IMR-90 (cell line): ENCODE data around the gene KATNIP.

ENCODE experiments used
- BHLHE40 ChIP-seq: fragments of 150-350 bp; IDR thresholded peaks from 2 replicates; pipeline ENCODE4 v1.6.1; 2016; ENCODE audit warnings: mild to moderate bottlenecking, low read depth, low read length
- CEBPB ChIP-seq: IDR thresholded peaks from 2 replicates; pipeline ENCODE4 v1.6.1; 2012; ENCODE audit warnings: low read depth, low read length, improper control_type of control experiment
- CHD1 ChIP-seq: IDR thresholded peaks from 2 replicates; pipeline ENCODE4 v1.6.1; 2012; ENCODE audit warnings: low read depth, low read length, improper control_type of control experiment
- MAFK ChIP-seq: IDR thresholded peaks from 2 replicates; pipeline ENCODE4 v1.6.1; 2012; ENCODE audit warnings: low read depth, low read length, improper control_type of control experiment
- MAZ ChIP-seq: IDR thresholded peaks from 2 replicates; pipeline ENCODE4 v1.6.1; 2012; ENCODE audit warnings: low read depth, mild to moderate bottlenecking, low read length, improper control_type of control experiment, moderate library complexity, borderline replicate concordance
- MXI1 ChIP-seq: IDR thresholded peaks from 2 replicates; pipeline ENCODE4 v1.6.1; 2012; ENCODE audit warnings: low read depth, mild to moderate bottlenecking, low read length, moderate library complexity, borderline replicate concordance
- NFE2L2 ChIP-seq: fragments of 150-350 bp; IDR thresholded peaks from 2 replicates; pipeline ENCODE4 v1.6.1; 2016; ENCODE audit warnings: low read depth, mild to moderate bottlenecking, low read length
- POLR2A ChIP-seq: IDR thresholded peaks from 2 replicates; pipeline ENCODE4 v1.6.1; 2012; ENCODE audit warnings: mild to moderate bottlenecking, low read depth, low read length
- RAD21 ChIP-seq: IDR thresholded peaks from 2 replicates; pipeline ENCODE4 v1.6.1; 2012; ENCODE audit warnings: low read length, improper control_type of control experiment
- RCOR1 ChIP-seq: IDR thresholded peaks from 2 replicates; pipeline ENCODE4 v1.6.1; 2012; ENCODE audit warnings: mild to moderate bottlenecking, low read length, improper control_type of control experiment; ENCODE audit not compliant: insufficient replicate concordance
- RFX5 ChIP-seq: IDR thresholded peaks from 2 replicates; pipeline ENCODE4 v1.8.0; 2012; ENCODE audit warnings: low read depth, mild to moderate bottlenecking, low read length, moderate library complexity
- SMC3 ChIP-seq: fragments of 150-350 bp; IDR thresholded peaks from 2 replicates; pipeline ENCODE4 v1.6.1; 2016; ENCODE audit warnings: low read depth, mild to moderate bottlenecking, antibody characterized with exemption, low read length, moderate library complexity
- TF ChIP-seq, protein P1 (sequence below): conservative IDR thresholded peaks from 2 replicates; pipeline ENCODE4 v1.5.1; 2012; ENCODE audit warnings: mild to moderate bottlenecking, low read depth, low read length, improper control_type of control experiment
- TF ChIP-seq, protein P2 (sequence below): fragments of 150-350 bp; IDR thresholded peaks from 2 replicates; pipeline ENCODE4 v1.6.1; 2016; ENCODE audit warnings: low read depth, mild to moderate bottlenecking, low read length, moderate library complexity, borderline replicate concordance

- TF ChIP-seq POLR2A (no peak), MXI1 (no peak), MAZ (no peak), BHLHE40 (no peak), NFE2L2 (no peak), CEBPB (no peak), RAD21 (no peak), SMC3 (no peak), RFX5 (no peak), CHD1 (no peak), RCOR1 (no peak), MAFK (no peak)
- TF ChIP-seq, protein P1, sequence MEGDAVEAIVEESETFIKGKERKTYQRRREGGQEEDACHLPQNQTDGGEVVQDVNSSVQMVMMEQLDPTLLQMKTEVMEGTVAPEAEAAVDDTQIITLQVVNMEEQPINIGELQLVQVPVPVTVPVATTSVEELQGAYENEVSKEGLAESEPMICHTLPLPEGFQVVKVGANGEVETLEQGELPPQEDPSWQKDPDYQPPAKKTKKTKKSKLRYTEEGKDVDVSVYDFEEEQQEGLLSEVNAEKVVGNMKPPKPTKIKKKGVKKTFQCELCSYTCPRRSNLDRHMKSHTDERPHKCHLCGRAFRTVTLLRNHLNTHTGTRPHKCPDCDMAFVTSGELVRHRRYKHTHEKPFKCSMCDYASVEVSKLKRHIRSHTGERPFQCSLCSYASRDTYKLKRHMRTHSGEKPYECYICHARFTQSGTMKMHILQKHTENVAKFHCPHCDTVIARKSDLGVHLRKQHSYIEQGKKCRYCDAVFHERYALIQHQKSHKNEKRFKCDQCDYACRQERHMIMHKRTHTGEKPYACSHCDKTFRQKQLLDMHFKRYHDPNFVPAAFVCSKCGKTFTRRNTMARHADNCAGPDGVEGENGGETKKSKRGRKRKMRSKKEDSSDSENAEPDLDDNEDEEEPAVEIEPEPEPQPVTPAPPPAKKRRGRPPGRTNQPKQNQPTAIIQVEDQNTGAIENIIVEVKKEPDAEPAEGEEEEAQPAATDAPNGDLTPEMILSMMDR, result no peak
- TF ChIP-seq, protein P2, sequence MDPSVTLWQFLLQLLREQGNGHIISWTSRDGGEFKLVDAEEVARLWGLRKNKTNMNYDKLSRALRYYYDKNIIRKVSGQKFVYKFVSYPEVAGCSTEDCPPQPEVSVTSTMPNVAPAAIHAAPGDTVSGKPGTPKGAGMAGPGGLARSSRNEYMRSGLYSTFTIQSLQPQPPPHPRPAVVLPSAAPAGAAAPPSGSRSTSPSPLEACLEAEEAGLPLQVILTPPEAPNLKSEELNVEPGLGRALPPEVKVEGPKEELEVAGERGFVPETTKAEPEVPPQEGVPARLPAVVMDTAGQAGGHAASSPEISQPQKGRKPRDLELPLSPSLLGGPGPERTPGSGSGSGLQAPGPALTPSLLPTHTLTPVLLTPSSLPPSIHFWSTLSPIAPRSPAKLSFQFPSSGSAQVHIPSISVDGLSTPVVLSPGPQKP, result no peak
Observed at GRCh38 chr16:27561216-27561615, 11.3 kb downstream of the KATNIP start.
